ENCODE results near the gene CCDC54. TPM values are rescaled to one million over a fixed set of nuclear protein-coding genes. Genes with fewer than 3 reads are reported as not detected.

Gene CCDC54
- polyA plus RNA-seq, 1 experiment: not detected

- Histone ChIP-seq H3K36me3 (ENCODE audit: control insufficient read depth, insufficient read depth, low read length) (no peaks in the 10 kb centered on the region), H3K4me3 (ENCODE audit: low read depth, low read length) (no peak overlapping the region), H3K27me3 (ENCODE audit: control insufficient read depth, insufficient read depth, low read length) (no peaks in the 10 kb centered on the region)
- POLR2A ChIA-PET: no interaction called here
- TF ChIP-seq CTCF (IDR thresholded peaks at IDR 0.05; ENCODE audit: insufficient read depth, low read depth, low read length): no peak
- CTCF ChIA-PET: interaction anchor here (1.5 to 2.6 kb wide), 4 partner anchors 8 to 177 kb away, joined by 9 to 14 read pairs (median 12); no protein-coding TSS in a partner anchor
- DNase-seq (ENCODE audit: low read depth): no peak
Observed at GRCh38 chr3:107413264-107413663, 36.0 kb downstream of the CCDC54 start.

GRCh38 chr3:107414325-107414964, 37.2 kb downstream of the CCDC54 start:
- CTCF ChIA-PET: interaction anchor here (0.9 to 2.6 kb wide), 3 partner anchors 15 to 180 kb away, joined by 3 to 10 read pairs (median 6); no protein-coding TSS in a partner anchor
- DNase-seq (ENCODE audit: low read depth): no peak
- Histone ChIP-seq H3K36me3 (ENCODE audit: control insufficient read depth, insufficient read depth, low read length) (no peaks in the 10 kb centered on the region), H3K27me3 (ENCODE audit: control insufficient read depth, insufficient read depth, low read length) (no peaks in the 10 kb centered on the region), H3K4me3 (ENCODE audit: low read depth, low read length) (no peak overlapping the region)
- no peak for TF ChIP-seq CTCF (IDR thresholded peaks at IDR 0.05; ENCODE audit: insufficient read depth, low read depth, low read length)
- POLR2A ChIA-PET: no interaction called here

- ChIA-PET CTCF (interaction anchor here (0.7 to 2.7 kb wide), 3 partner anchors 14 to 144 kb away, joined by 3 to 14 read pairs (median 3); no protein-coding TSS in a partner anchor), POLR2A (no interaction called here)
- no peak for DNase-seq (ENCODE audit: low read depth)
- no peaks in the 10 kb centered on the region for H3K36me3 ChIP-seq (ENCODE audit: control insufficient read depth, insufficient read depth, low read length)
- H3K27me3 ChIP-seq (ENCODE audit: control insufficient read depth, insufficient read depth, low read length): no peaks in the 10 kb centered on the region
- H3K4me3 ChIP-seq (ENCODE audit: low read depth, low read length): no peak overlapping the region
- TF ChIP-seq CTCF (IDR thresholded peaks at IDR 0.05; ENCODE audit: insufficient read depth, low read depth, low read length): no peak
Observed at GRCh38 chr3:107416138-107416537, 38.9 kb downstream of the CCDC54 start.

GRCh38 chr3:107416886-107417285, 39.6 kb downstream of the CCDC54 start:
- ChIA-PET CTCF (interaction anchor here (0.7 to 2.7 kb wide), 4 partner anchors 11 to 400 kb away, joined by 3 to 14 read pairs (median 5); no protein-coding TSS in a partner anchor), POLR2A (interaction anchor here (0.8 kb wide), 1 partner anchor 14 kb away, joined by 6 read pairs; no protein-coding TSS in a partner anchor)
- no peak for DNase-seq (ENCODE audit: low read depth)
- no peaks in the 10 kb centered on the region for H3K27me3 ChIP-seq (ENCODE audit: control insufficient read depth, insufficient read depth, low read length)
- no peak overlapping the region for H3K4me3 ChIP-seq (ENCODE audit: low read depth, low read length)
- no peak for TF ChIP-seq CTCF (IDR thresholded peaks at IDR 0.05; ENCODE audit: insufficient read depth, low read depth, low read length)
- H3K36me3 ChIP-seq (ENCODE audit: control insufficient read depth, insufficient read depth, low read length): no peaks in the 10 kb centered on the region

- no peaks in the 10 kb centered on the region for H3K27me3 ChIP-seq (ENCODE audit: control insufficient read depth, insufficient read depth, low read length)
- no peak for DNase-seq (ENCODE audit: low read depth)
- H3K4me3 ChIP-seq (ENCODE audit: low read depth, low read length): 0 out of 2 replicates have a peak overlapping the region, but pooled peaks have one; percentile 22
- POLR2A ChIA-PET: interaction anchor here (1.4 kb wide), 1 partner anchor 8 kb away, joined by 8 read pairs; no protein-coding TSS in a partner anchor
- H3K36me3 ChIP-seq (ENCODE audit: control insufficient read depth, insufficient read depth, low read length): no peaks in the 10 kb centered on the region
- TF ChIP-seq CTCF (IDR thresholded peaks at IDR 0.05; ENCODE audit: insufficient read depth, low read depth, low read length): peak; percentile 65
- CTCF ChIA-PET: interaction anchor here (0.7 to 4.6 kb wide), 19 partner anchors 9 to 186 kb away, joined by 3 to 90 read pairs (median 6); no protein-coding TSS in a partner anchor
Observed at GRCh38 chr3:107421170-107421792, 44.0 kb downstream of the CCDC54 start.
